EL (cell line): ENCODE measurements around the gene PIAS3.
"Not testable (repeated sequence)": the region's sequence is repeated elsewhere in the genome, so short reads cannot be mapped to it uniquely, and the experiment has no call there.

Source experiments
- DNase-seq: peaks from one replicate; pipeline ENCODE4 v3.0.0-alpha.2; 2016

PIAS3 gene

DNA sequence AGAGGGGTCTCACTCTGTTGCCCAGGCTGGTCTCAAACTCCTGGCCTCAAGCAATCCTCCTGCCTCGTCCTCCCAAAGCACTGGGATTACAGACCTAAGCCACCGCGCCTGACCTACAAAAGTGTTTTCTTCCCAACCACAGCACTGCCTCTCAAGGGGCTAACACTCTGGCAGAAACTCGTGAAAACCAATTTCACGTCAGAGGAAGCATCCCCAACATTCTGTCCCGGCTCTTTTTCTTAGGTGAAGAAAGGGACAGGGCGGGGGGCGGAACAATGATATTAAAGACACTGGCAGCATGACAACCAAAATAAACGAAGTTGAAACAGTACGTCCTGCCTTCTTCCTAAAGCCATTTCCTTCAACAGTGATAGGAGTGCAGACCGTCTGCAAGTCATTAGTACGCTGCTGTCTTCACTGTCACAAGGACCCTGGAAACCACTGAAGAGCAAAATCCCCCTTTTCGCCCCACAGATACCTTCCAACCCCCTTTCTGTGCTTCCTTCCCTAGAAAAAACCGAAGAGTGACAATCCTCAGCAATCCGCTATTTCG lies 36.0 kb downstream of the PIAS3 start:
- not testable (repeated sequence) for DNase-seq

GRCh38 chr1:145818095-145818494 lies 40.8 kb downstream of the PIAS3 start:
- peak; percentile 70 for DNase-seq

DNA sequence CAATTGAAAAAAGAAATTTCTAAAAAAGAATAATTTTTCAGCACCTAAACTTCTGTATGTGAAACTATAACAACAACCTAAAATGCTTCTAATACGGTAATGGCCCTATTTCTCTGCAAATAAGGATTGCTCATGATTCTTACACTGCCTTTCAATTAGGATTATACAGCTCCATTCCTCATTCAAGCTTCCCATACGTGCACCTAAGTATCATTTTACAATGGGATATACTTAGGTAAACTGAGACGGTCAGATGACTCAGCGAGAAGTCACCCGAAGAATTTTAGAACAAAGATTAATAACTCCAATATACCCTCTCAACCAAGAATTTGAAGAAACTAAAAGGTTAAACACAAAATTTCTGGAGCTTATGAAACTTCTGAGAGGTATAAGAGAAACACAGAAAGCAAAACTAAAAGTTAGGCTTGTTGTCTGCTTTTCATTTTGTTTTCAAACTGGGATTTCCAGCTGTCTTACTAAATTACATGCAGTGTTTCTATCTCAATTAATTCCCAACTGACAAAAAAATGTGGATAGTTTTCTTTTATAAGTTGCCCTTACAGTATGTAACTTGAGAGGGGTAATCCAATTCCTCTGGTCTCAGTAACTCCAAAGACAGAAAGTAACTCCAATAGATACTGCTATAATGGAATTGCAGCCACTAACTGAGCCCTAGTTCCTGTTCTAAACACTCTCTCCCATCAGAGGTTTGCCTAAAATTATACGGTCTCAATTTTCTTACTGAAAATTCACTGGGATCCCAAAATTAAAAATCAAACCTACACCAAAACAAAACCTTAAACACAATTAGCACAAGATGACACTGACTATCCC lies 45.7 kb downstream of the PIAS3 start:
- not testable (repeated sequence) for DNase-seq

GRCh38 chr1:145806844-145807243 lies 52.0 kb downstream of the PIAS3 start:
- DNase-seq, result no peak

DNA sequence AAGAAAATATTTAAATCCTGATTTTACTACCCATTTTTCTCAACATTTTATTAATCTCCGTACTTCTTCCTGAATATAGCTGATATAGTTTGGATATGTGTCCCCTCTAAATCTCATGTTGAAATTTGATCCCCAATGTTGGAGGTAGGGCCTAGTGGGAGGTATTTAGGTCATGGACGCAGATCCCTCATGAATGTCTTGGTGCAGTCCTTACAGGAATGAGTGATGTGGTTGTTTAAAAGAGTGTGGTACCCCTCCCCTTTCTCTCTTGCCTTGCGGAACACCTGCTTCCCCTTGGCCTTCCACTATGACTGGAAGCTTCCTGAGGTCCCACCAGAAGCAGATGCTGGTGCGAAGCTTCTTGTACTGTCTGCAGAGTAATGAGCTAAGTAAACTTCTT lies 52.5 kb downstream of the PIAS3 start:
- no peak for DNase-seq

- peak; percentile 14 for DNase-seq
Measured at GRCh38 chr1:145805057-145805456, 53.8 kb downstream of the PIAS3 start.

DNA sequence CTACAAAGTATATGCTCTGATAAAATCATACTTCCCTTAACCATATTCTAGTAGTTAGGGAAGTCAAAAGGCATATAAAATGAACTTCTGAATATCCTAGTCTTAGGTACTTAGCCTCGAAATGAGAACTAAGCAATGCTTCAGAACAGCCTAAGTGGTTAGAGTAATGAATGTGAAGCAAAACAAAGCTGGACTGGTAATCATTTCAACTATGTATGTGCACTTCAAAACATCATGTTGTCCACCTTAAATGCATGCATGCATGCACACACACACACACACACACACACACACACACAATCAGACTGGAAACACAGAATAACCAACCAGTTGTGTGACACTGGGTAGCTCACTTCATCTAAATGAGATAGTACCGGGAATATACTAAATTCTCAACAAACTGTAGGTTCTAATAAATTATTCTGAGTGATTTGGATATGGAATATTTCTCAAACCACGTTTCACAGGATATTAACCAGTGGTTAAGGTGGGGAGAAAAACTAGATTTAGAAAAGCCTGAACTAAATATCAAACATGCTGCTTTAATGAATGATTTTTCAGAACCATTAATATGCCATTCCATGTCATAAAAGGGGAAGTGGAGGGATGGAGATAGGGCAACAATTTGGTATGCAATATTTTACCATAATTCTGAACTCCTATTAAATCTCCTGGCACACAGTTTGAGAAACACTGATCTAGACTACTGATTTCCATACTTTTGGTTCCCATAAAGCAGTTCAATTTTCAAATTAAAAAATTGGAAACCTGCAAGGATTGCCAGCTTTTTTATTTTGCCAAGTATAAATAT lies 54.4 kb downstream of the PIAS3 start:
- DNase-seq, result no peak

DNA sequence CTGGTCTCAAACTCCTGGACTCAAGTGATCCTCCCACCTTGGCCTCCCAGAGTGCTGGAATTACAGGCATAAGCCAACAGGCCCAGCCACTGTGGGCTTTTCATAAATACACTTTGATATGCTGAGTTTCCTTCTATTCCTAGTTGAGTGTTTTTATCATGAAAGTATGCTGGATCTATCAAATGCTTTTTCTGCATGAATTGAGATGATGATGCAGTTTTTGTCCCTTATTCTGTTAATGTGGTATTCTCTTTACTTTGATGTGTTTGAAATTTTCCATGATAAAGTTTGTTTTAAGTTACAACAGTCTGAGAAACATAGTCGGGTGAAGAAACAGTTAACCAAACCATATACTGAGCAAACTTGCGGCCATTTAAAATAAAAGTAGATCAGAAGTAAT lies 59.1 kb downstream of the PIAS3 start:
- no peak for DNase-seq
